CD4-positive, alpha-beta T cell treated with Interleukin-2 at 100 ng/mL for 4 hours (primary cell): ENCODE measurements around the gene PPM1H.
"Not testable (repeated sequence)": the region's sequence is repeated elsewhere in the genome, so short reads cannot be mapped to it uniquely, and the experiment has no call there.

Experiments used
- DNase-seq: peaks from one replicate; pipeline ENCODE4 v3.0.0-alpha.2; 2020; ENCODE audit warnings: low spot score

PPM1H gene, protein sequence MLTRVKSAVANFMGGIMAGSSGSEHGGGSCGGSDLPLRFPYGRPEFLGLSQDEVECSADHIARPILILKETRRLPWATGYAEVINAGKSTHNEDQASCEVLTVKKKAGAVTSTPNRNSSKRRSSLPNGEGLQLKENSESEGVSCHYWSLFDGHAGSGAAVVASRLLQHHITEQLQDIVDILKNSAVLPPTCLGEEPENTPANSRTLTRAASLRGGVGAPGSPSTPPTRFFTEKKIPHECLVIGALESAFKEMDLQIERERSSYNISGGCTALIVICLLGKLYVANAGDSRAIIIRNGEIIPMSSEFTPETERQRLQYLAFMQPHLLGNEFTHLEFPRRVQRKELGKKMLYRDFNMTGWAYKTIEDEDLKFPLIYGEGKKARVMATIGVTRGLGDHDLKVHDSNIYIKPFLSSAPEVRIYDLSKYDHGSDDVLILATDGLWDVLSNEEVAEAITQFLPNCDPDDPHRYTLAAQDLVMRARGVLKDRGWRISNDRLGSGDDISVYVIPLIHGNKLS

DNA sequence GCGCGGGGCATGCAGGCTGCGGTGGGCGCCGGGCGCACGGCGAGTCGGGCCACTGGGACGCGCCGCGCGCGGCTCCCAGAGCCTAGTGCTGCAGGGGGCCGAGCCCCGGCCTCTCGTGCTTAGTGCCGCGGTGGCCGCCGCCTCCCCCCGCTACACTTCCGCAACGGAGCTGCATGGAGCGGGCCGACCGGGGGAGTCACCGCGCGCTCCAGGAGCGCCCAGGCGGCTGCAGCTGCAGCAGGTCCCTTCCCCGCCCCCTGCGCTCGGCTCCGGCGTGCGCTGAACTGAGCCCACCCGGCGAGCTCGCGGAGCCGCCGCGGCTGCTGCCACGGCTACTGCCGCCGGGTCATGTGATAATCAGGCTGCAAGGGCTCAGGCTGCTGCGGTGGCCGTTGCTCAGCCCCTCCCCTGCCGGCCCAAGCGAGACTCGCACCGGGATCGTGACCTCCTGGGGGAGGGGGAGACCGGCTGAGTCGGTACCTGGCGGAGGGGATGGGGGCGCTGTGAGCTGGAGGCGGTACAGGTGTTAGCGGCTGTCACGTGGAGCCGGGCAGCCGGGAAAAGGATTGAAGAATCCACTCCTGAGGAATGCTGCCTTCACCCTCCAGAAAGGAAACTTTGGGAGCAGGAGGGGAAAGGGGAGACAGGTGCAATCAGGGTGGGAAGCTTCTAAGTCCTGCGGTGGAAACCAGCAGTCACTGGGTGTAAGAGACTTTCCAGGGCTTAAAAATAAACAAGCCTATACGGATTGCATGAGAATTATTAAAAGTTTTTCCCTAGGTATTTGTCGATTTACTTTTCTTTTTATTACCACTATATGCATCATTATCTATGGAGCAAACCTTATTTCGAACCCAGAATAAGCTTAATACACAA is at the start of gene PPM1H:
Gene PPM1H (minus strand): TSS at position 352 of the 876 bp plus-strand sequence. CDS start 414 bp downstream, outside the sequence.
- no peak for DNase-seq

DNA sequence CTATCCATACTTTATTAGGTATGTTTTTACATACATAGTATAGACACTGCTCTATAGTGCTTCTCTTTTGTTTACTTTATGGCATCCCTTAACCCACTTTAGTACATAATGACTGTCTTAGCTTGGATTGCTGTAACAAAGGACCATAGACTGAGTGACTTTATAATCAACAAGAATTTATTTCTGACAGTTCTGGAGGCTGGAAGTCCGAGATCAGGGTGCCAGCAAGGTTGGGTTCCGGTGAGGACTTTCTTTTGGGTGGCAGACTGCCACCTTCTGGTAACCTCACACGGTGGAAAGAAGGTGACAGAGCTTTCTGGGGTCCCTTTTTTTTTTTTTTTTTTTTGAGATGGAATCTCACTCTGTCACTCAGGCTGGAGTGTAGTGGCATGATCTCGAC is 48.6 kb upstream of the PPM1H start:
- DNase-seq = no peak

DNA sequence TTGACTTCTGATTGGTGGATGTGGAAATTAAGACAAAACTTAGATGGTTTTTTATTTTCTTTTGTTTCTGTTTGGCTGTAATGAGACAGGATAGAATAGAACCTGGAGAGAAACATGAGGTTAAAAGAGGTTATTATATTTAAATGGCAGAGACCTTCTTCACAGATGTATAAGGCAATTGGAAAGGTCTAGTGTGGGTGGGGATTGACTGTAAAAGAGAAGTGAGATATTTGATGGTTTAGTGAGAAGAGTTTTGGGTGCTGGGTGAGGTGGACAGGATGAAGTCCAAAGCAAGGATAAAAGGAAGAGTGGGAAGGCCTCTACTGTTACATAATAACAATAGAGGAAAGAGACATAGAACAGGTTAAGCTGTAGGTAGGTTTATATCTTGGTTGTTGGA is 43.8 kb upstream of the PPM1H start:
- no peak for DNase-seq

DNA sequence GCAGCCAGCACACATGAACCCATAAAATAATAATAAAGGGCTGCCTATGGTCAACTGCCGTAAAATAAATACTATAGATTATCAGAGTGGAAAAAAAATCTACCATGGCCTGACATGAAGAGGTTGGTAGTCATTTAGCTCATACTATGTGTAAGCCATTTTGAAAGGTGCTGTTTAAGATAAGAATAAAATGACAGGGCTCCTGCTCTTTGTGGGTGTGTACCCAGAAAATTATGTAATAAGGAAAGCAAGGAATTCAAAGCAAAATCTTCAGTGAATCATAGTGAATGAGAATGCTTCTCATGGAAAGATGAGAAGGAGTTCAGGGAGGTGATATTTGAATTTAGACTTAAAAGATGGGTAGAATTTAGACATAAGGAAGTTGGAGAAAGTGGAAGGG is 42.9 kb upstream of the PPM1H start:
- DNase-seq = no peak

DNA sequence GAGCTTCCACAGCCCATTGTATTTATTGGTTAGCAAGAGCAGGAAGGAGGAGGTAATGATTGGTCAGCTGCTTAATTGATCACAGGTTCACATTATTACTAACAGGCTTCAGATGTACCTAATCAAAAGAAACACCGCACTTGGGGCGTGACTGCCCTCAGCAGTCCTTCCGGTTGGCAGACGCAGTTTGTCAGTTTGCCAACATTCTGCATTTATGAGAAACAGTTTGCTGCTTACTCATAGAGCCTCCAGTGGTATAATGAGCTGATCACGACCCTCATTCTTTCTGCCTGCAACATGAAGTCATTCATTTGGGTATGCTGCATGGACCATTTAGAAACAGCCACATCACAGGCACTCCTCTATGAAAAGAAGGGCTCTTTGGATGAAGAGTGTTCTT is 42.5 kb upstream of the PPM1H start:
- no peak for DNase-seq

DNA sequence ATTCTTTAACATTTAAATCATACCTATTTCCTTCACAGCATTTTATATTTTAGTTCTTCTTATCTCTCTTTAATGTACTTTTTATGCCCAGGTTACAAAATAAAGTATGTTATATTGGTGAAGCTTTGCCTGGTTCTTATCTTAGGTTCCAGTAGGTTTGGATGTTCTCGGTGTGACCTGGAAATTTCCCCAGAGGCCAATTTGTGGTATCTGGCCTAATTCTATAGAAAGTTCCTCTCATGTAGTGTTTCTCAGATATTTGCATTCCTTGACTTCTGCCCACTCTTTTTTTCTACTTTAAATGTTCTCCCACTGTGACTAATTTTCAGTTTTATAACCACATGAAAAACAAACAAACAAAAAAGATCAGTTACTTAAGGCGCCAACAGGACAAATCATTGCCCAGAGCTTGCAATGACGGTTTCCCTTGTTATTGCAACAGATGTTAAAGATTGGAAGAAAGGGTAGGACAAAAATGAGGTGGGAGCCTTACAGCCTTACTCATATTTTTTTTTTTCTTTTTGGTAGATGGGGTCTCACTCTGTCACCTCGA is 41.2 kb upstream of the PPM1H start:
- DNase-seq = no peak

DNA sequence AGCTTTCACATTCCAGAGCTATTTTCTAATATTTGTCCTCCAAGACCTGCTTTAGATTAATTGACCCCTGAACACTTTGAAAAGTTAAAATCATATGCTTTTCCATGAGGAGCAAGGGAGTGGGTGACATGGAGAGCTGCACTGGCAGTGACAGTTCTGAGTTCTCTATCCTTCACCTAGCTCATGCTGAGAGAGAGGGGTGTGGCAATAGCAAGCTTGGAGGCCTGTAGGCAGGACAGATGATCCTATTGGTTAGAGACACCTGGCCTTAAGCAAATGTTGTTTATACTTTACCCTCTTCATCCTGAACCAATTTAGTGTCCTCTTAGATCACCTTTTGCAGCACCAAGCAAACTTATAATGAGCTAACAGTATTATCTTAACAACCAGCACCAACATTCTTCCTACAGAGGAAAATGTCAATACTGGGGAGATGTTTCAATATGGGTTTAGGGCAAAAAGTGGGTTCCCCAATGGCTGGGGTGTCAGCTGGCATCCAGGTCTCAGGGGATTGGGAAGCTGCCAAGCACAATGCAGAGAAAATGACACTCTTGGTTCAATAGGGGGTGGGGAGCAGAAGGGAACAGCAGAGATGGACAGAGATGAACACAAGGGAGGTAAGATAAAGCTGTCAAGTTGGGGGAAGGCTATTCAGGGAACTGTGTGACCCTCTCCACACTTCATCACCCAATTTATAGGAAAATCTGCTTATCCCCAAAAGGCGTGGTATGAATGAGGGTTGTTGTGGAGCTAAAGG is 37.0 kb upstream of the PPM1H start:
- DNase-seq = no peak

DNA sequence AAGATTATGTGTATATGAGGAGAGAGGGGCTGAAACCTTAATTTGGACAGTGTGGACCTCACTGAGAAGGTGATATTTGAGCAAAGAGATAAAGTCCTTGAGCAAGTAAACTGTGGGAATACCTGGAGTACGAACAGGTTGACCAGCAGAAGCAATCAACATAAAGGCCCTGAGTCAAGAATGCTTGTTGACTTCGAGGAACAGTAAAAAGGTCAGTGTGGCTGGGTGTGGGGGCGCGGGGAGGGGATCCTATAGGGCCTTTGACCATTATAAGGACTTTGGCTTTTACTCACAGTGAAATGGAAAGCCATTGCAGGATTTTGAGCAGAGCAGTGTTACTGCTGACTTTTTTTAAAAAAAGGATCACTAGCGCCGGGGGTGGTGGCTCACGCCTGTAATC is 34.7 kb upstream of the PPM1H start:
- no peak for DNase-seq

DNA sequence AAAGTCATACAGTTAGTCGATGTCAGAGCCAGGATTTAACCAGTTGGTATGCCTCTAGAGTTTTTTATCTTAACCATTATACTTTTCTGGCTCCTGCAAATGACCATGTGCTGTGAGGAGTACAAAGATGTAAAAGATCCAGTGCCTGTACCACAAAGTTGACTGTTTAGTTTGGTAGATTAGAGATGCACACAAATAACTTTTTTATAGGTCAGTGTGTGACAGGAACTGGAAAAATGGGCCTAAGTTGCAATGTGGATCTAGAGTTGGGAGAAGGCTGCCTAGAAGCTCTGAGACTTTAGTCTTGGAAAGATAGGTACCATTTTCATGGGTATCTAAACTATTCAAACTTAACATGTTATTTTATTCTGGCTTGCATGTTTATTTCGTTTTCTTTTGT is 32.8 kb upstream of the PPM1H start:
- no peak for DNase-seq

DNA sequence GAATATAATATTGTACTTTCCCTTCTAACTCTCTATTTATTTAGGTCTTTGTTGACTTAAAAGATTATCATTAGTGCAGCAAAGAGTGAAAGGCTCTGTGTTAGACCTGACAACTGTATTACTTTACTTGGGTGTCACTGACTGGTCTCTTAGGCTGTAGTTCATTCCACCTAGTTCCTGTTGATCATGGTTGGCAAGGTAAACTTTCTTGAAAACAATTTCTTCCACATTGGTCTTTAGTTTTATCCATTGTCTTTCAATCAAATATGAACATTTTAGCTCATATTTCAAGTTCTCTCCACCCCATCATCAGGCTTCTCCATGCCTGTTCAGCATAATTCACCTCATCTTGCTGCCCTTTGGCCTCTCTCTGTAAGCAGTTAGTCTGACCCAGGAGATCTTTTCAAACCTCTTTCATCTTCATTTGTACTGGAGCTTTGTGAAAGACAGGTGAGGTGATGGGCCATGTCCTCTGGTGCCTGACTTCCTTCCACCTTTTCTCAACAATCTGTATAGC is 32.1 kb upstream of the PPM1H start:
- no peak for DNase-seq

DNA sequence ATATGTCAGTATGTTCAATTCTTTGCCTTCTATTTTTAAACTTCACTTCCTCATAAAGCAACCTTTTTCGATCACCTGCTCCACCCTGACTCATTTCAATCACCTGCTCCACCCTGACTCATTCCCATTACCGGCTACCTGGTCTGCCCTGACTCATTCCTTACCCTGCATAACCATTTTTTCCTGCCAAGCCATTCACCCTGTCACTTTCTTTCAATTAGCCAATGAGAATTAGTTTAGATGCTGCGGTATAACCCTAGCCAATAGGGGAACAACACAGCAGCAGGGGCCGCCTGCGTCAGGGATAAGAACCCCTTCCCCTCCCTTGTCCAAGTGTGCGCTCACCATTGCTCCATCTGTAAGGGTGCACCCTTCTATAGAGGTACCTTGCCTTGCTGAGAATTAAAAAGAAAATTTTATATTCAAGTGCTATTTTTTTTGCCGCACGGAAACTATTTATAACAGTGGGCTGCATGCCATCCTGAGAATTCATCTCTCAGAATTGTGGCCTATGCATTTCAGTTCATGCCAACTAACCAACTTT is 31.6 kb upstream of the PPM1H start:
- DNase-seq = not testable (repeated sequence)

DNA sequence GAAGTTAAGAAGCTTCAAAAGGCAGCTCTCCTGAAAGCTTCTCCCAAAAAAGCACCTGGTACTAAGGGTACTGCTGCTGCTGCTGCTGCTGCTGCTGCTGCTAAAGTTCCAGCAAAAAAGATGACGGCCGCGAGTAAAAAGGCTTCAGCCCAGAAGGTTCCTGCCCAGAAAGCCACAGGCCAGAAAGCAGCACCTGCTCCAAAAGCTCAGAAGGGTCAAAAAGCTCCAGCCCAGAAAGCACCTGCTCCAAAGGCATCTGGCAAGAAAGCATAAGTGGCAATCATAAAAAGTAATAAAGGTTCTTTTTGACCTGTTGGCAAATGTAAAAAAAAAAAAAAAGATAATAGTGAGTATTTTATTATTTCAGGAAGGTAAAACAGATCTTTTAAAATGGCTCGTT is 30.8 kb upstream of the PPM1H start:
- not testable (repeated sequence) for DNase-seq

DNA sequence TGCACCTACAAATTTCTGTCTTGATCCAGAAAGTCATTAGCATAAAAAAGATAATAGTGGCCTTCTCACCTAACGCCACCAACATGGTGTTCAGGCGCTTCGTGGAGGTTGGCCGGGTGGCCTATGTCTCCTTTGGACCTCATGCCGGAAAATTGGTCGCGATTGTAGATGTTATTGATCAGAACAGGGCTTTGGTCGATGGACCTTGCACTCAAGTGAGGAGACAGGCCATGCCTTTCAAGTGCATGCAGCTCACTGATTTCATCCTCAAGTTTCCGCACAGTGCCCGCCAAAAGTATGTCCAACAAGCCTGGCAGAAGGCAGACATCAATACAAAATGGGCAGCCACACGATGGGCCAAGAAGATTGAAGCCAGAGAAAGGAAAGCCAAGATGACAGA is 30.3 kb upstream of the PPM1H start:
- DNase-seq = not testable (repeated sequence)

DNA sequence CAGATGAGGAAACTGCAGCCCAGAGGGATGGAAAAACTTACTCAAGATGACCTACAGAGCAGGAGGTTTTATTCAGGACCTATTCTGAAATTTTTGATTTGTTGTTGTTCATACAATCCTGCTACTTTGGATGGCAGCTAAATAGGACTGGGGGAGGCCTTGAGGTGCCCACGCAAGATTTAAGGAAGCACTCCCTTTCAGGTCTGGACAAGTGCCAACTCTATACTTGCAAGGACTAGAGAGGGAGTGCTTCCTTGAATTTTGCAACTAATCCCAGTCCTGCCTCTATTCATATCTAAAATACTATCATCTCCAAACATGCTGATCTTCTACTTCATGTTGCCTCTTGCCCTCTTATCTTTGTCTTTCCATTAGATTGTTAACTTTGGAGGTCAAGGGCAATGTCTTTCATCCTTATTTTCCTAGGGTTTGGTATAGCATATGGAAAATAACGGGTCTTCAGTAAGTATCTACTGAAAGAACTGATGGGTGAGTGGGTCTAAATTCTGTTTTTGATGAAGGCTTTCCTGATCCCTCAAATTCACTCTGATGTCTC is 28.6 kb upstream of the PPM1H start:
- no peak for DNase-seq

DNA sequence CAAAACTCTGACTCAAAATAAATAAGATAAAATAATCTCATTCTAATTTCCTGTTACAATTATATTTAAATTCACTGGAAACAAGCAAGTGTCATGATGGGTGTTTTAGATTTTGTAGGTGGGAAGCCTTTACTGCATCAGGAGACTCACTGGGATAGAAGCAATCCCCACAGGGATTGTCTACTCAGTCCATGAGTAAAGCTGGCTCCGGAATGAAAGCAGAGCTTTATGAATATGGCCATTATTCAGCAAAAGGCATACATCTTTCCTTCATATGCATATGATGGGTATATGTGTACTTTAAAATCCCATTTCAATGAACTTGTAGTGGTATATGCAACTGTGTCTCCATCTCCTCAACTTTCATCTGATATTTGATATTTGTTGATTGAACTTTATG is 25.4 kb upstream of the PPM1H start:
- DNase-seq = no peak

DNA sequence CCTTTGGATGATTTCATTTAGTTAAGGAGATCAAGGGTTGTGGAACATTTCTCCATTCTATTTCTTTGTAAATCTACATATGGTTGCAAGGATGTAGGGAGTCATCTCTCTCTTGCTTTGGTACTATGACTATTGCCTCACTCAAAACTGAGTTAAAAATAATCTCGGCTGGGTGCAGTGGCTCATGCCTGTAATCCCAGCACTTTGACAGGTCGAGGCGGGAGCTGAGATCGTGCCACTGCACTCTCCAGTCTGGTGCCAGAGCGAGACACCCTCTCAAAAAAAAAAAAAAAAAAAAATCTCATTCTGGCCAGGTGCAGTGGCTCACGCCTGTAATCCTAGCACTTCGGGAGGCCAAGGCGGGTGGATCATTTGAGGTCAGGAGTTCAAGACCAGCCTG is 24.8 kb upstream of the PPM1H start:
- no peak for DNase-seq

DNA sequence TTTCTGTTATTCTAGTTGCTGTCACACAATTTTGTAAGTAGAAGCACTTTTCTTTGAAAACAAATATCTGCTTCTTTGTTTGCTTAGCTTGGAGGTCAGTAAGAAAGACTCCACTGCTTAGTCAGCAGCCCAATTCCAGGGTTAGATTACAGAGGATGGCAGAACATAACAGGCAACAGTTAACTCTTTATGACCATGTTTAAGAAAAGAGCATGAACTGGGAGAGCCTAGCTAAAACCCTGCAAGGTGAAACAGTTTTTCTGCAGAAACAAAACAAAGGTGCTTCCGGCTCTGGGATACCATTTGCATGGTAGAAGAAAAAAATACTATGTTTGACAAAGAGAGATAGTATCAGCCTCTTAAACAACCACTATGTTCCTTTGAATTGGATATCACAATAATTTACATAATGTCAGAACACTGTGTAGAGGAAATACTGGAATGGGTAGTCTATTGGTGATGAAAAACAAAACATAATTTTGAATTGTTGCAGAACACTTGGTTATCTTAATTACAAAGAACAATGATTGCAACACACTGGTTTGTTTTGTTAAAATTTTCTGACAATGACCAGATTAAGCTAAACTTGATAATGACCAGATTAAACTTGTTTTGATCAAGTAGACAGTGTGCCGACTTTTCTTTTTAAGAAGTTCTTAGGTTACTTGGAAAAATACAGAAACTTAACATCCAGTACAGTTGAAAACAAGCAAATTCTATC is 22.4 kb upstream of the PPM1H start:
- DNase-seq = no peak

DNA sequence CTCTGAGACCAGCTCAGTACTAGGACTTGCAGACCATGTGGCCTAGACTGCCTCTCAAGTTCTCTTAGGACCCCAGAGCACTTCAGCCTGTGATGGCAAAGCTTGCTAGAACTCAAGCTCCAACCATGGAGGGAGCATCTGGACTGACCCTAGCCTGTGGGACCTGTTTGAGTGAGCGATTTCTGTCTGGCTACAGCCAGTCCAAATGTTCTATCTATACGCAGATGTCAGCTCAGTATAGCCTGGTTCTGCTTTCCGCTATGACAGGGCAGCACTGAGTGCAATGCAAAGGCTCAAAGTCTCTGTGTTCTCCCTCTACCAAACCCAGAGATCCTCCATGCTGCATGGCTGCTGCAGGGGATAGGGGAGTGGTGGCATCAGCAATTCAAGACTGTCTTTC is 20.7 kb upstream of the PPM1H start:
- DNase-seq = no peak

DNA sequence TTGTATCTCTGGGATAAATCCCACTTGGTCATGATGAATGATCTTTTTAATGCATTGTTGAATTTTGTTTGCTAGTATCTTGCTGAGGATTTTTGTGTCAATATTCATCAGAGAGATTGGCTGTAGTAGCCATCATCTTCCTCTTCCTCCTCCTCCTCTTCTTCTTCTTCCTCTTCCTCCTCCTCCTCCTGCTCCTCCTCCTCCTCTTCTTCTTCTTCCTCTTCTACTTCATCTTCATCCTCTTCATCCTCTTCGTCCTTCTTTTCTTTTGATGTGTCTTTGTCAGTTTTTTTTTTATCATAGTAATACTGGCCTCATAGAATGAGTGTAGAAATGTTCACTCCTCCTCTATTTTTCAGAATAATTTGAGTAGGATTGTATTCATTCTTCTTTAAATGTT is 15.4 kb upstream of the PPM1H start:
- DNase-seq = no peak

DNA sequence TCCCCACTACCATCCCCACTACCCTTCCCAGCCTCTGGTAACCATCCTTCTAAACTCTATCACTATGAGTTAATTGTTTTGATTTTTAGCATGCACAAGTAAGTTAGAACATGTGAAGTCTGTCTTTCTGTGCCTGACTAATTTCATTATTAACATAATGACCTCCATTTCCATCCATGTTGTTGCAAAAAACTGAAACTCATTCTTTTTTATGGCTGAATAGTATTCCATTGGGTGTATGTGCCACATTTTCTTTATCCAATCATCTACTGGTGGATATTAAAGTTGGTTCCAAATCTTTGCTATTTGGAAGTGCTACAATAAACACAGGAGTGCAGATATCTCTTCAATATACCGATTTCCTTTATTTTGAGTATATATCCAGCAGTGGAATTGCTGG is 13.2 kb upstream of the PPM1H start:
- no peak for DNase-seq

DNA sequence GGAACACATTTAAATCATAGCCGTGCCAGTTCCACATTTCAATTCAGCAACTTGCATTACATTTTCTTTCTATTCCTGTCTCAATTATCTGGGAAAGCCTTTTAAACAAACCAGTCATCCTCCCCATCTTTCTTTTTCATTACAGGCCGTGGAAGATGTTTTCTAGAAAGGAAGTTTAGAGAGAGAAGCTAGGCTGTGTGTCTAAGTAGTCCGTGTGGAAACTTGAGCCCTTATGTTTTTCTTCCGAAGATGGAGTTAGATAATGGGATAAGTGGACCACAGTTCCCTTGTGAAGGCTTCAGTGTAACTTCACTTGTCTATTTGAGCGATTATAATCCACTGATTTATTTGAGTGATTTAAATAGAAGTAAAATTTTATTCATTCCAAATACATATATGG is 12.4 kb upstream of the PPM1H start:
- DNase-seq = no peak
